Nephron (organoid): ENCODE measurements around the gene MOV10L1.

ENCODE experiments used
- H3K27ac Mint-ChIP-seq, 3 experiments: 2 replicates each; pipeline ENCODE4 v1.8.0; 2020; ENCODE audit warnings: mixed read lengths in 3 of 3, mild to moderate bottlenecking in 2 of 3, moderate library complexity in 1 of 3
- H3K27me3 Mint-ChIP-seq: 2 replicates; pipeline ENCODE4 v1.8.0; 2021; ENCODE audit warnings: low read depth, mild to moderate bottlenecking, moderate library complexity, mixed read lengths
- H3K36me3 Mint-ChIP-seq: 2 replicates; pipeline ENCODE4 v1.8.0; 2020; ENCODE audit warnings: low read depth, mixed read lengths
- H3K4me1 Mint-ChIP-seq: 2 replicates; pipeline ENCODE4 v1.8.0; 2020; ENCODE audit warnings: mixed read lengths
- H3K4me3 Mint-ChIP-seq, 3 experiments: 2 replicates each; pipeline ENCODE4 v1.8.0; 2020; ENCODE audit warnings: mild to moderate bottlenecking in 3 of 3, mixed read lengths in 3 of 3, moderate library complexity in 2 of 3
- H3K9me3 Mint-ChIP-seq: 2 replicates; pipeline ENCODE4 v1.8.0; 2020; ENCODE audit warnings: mixed read lengths
- CTCF ChIP-seq, 3 experiments: fragments of 200-600 bp; sonication (generic); IDR thresholded peaks; one replicate each; pipeline ENCODE4 v1.5.0; 2021; ENCODE audit warnings: antibody characterized with exemption in 3 of 3; ENCODE audit not compliant: unreplicated experiment in 3 of 3

MOV10L1 gene

GRCh38 chr22:50186761-50187523 is 97.1 kb downstream of the MOV10L1 start:
- H3K27me3 Mint-ChIP-seq = no peaks in the 10 kb centered on the region
- peaks cover 16% of the 10 kb centered on the region for H3K4me1 Mint-ChIP-seq
- no peak for TF ChIP-seq CTCF (IDR thresholded peaks at IDR 0.05; ENCODE audit: unreplicated experiment in 3 of 3)
- H3K27ac Mint-ChIP-seq = peak overlapping the region; percentile 80 to 89 (median 83)
- peaks cover 5% of the 10 kb centered on the region for H3K36me3 Mint-ChIP-seq
- peak overlapping the region; percentile 95 to 98 (median 96) for H3K4me3 Mint-ChIP-seq
- H3K9me3 Mint-ChIP-seq = no peaks in the 10 kb centered on the region

GRCh38 chr22:50188356-50188755 is 98.5 kb downstream of the MOV10L1 start:
- Mint-ChIP-seq H3K27me3 (no peaks in the 10 kb centered on the region), H3K27ac (no peak overlapping the region), H3K9me3 (no peaks in the 10 kb centered on the region), H3K4me3 (peak overlapping the region; percentile 59 to 65 (median 60)), H3K36me3 (peaks cover 5% of the 10 kb centered on the region), H3K4me1 (peaks cover 16% of the 10 kb centered on the region)
- no peak for TF ChIP-seq CTCF (IDR thresholded peaks at IDR 0.05; ENCODE audit: unreplicated experiment in 3 of 3)

- Mint-ChIP-seq H3K4me1 (peaks cover 16% of the 10 kb centered on the region), H3K4me3 (peak overlapping the region in 2 of 3 experiments; percentile 44 to 57), H3K27me3 (no peaks in the 10 kb centered on the region), H3K27ac (peak overlapping the region in 2 of 3 experiments; percentile 64 to 74), H3K9me3 (no peaks in the 10 kb centered on the region), H3K36me3 (peaks cover 5% of the 10 kb centered on the region)
- no peak for TF ChIP-seq CTCF (IDR thresholded peaks at IDR 0.05; ENCODE audit: unreplicated experiment in 3 of 3)
These were observed 99.5 kb downstream of the MOV10L1 start for GRCh38 chr22:50189184-50189848.

- Mint-ChIP-seq H3K27me3 (no peaks in the 10 kb centered on the region), H3K36me3 (peaks cover 5% of the 10 kb centered on the region)
- no peak for TF ChIP-seq CTCF (IDR thresholded peaks at IDR 0.05; ENCODE audit: unreplicated experiment in 3 of 3)
These were observed 100.0 kb downstream of the MOV10L1 start for GRCh38 chr22:50189849-50190181.

GRCh38 chr22:50190182-50190940 is 100.6 kb downstream of the MOV10L1 start:
- H3K36me3 Mint-ChIP-seq = peaks cover 5% of the 10 kb centered on the region
- no peaks in the 10 kb centered on the region for H3K9me3 Mint-ChIP-seq
- H3K4me3 Mint-ChIP-seq = peak overlapping the region; percentile 38 to 65 (median 57)
- H3K27ac Mint-ChIP-seq = peak overlapping the region; percentile 50 to 64 (median 57)
- peak; percentile 14 to 49 (median 26) for TF ChIP-seq CTCF (IDR thresholded peaks at IDR 0.05; ENCODE audit: unreplicated experiment in 3 of 3)
- H3K4me1 Mint-ChIP-seq = peaks cover 16% of the 10 kb centered on the region
- H3K27me3 Mint-ChIP-seq = no peaks in the 10 kb centered on the region

More at GRCh38 chr22:50189849-50190181, 100.0 kb downstream of the MOV10L1 start:
- Mint-ChIP-seq H3K4me3 (peak overlapping the region; percentile 57 to 67 (median 60)), H3K4me1 (peaks cover 16% of the 10 kb centered on the region), H3K27ac (peak overlapping the region; percentile 62 to 72 (median 64)), H3K9me3 (no peaks in the 10 kb centered on the region)
